Ovary (tissue), 9 donors: ENCODE data around the gene TM7SF2. TPM values are rescaled to one million over a fixed set of nuclear protein-coding genes. Genes with fewer than 3 reads are reported as not detected.

Experiments
- DNase-seq, 5 donors: peaks; one replicate each; pipeline ENCODE4 v3.0.0-alpha.2; 2019 to 2020
- H3K27ac ChIP-seq, 2 donors: fragments of 200-600 bp; one replicate each; pipeline versions ENCODE4 v1.5.1 to v1.8.0; 2019 to 2022
- H3K27me3 ChIP-seq: fragments of 200-600 bp; one replicate; pipeline ENCODE4 v1.8.0; 2022
- H3K36me3 ChIP-seq: fragments of 200-600 bp; sonication (generic); one replicate; pipeline ENCODE4 v1.5.1; 2019
- H3K4me1 ChIP-seq: one replicate; pipeline ENCODE4 v1.8.1; 2013; ENCODE audit warnings: mild to moderate bottlenecking, moderate library complexity; ENCODE audit not compliant: insufficient read depth
- H3K4me3 ChIP-seq: fragments of 200-600 bp; sonication (generic); one replicate; pipeline ENCODE4 v1.5.1; 2017
- H3K9me3 ChIP-seq, 2 donors: fragments of 200-600 bp in 1 of 2; sonication (generic) in 1 of 2; one replicate each; pipeline versions ENCODE4 v1.5.1 to v1.8.1; 2013 to 2019; ENCODE audit warnings: mild to moderate bottlenecking in 1 of 2, moderate library complexity in 1 of 2
- EP300 ChIP-seq: sonication (generic); formaldehyde crosslinking; IDR thresholded peaks from one replicate; pipeline ENCODE4 v1.6.1; 2017; ENCODE audit warnings: antibody characterized with exemption
- POLR2A ChIP-seq: fragments of 450-650 bp; IDR thresholded peaks from one replicate; pipeline ENCODE4 v1.6.1; 2017; ENCODE audit warnings: antibody characterized with exemption, mild to moderate bottlenecking, moderate library complexity
- WGBS, 3 donors: extraction: QIAGEN DNeasy Blood & Tissue Kit in 1 of 3; methylation state at CpG; one replicate each; pipeline versions ENCODE4 v1.1.5 to v1.1.7; 2013 to 2017; 5-methylcytosine and 5-hydroxymethylcytosine counted together
- intact Hi-C, 4 donors: fragments of 100-400 bp; cut with DNase I; formaldehyde crosslinking; loops; one replicate each; pipeline versions ENCODE4 v1.11.0 to v1.15.1; 2022 to 2023
- polyA plus RNA-seq, 2 donors: library from polyadenylated mRNA; stranded (reverse); fragments of 200-250 nt in 1 of 2; fragments of 350-450 nt in 1 of 2; fragmentation: Illumina TruSeq in 1 of 2; extraction: RNeasy Lipid Tissue Mini Kit (QIAGEN cat#74804) in 1 of 2; gene quantifications; one replicate each; pipeline ENCODE4 v1.2.3, GENCODE V29; 2013 to 2014
- total RNA-seq, 7 donors: library from RNA; depleted of rRNA in 2 of 7; stranded (reverse); fragments of >200 nt in 2 of 7; fragmentation: NEBNext Ultra II Directional in 3 of 7; extraction: Animal tissue kit (Norgen Biotek cat#: 25700) in 3 of 7; gene quantifications; one replicate each; pipeline versions ENCODE4 v1.1.0 to v1.2.4, GENCODE V29; 2016 to 2023
- TF ChIP-seq, protein P1 (sequence below), 3 donors: fragments of 450-650 bp in 2 of 3; fragments of 200-600 bp in 1 of 3; IDR thresholded peaks; one replicate each; pipeline versions ENCODE4 v1.5.1 to v1.8.0; 2016 to 2022; ENCODE audit warnings: antibody characterized with exemption in 3 of 3, mild to moderate bottlenecking in 1 of 3
- donor health status: DM: no; HTN: no; CAD: no; lungs with moderate emphysema.
- donor health status: DM: no; HTN: no; CAD: no.
- donor health status: Bipolar disorder and iron deficiency.
- donor health status: DM: yes; HTN: yes; CAD: no.
- donor health status: DM: no; HTN: no; CAD: no.
- donor health status: DM: yes; HTN: yes; CAD: no.

Gene TM7SF2
- total and polyA plus RNA-seq, 9 donors, result 30.0 to 170 (median 76.3) TPM

DNA sequence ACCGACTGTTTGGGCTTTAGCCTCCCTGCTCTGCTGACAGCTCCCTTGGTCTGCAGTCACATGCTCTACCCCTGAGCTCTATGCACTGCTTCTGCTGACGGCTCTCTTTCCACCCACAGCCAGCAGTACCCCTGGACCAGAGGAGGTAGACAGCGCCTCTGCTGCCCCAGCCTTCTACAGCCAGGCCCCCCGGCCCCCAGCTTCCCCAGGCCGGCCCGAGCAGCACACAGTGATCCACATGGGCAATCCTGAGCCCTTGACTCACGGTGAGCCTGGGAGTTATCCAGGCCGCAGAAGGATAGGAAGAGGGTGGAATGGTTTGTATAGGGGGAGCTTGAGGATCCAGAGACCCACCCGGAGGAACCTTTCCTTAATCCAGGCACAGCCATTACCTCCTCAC is 24.9 kb upstream of the TM7SF2 start:
- 81 to 90% (median 86%) methylated on average over 9 of the region's 9 CpGs for WGBS, 3 donors
- H3K27me3 ChIP-seq, result no peaks in the 10 kb centered on the region
- H3K27ac ChIP-seq, result no peak overlapping the region
- intact Hi-C loops, result loop anchor here in 1 of 4 donors (5.0 kb wide), 1 partner anchor 75 kb away; the partner anchor contains the start of gene ARL2
- no peak for TF ChIP-seq POLR2A
- no peak for TF ChIP-seq EP300
- TF ChIP-seq, protein P1, sequence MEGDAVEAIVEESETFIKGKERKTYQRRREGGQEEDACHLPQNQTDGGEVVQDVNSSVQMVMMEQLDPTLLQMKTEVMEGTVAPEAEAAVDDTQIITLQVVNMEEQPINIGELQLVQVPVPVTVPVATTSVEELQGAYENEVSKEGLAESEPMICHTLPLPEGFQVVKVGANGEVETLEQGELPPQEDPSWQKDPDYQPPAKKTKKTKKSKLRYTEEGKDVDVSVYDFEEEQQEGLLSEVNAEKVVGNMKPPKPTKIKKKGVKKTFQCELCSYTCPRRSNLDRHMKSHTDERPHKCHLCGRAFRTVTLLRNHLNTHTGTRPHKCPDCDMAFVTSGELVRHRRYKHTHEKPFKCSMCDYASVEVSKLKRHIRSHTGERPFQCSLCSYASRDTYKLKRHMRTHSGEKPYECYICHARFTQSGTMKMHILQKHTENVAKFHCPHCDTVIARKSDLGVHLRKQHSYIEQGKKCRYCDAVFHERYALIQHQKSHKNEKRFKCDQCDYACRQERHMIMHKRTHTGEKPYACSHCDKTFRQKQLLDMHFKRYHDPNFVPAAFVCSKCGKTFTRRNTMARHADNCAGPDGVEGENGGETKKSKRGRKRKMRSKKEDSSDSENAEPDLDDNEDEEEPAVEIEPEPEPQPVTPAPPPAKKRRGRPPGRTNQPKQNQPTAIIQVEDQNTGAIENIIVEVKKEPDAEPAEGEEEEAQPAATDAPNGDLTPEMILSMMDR (IDR thresholded peaks at IDR 0.05), result no peak
- no peaks in the 10 kb centered on the region for H3K36me3 ChIP-seq
- no peaks in the 10 kb centered on the region for H3K9me3 ChIP-seq
- H3K4me3 ChIP-seq, result no peak overlapping the region
- peaks cover 7% of the 10 kb centered on the region for H3K4me1 ChIP-seq
- DNase-seq, result no peak

DNA sequence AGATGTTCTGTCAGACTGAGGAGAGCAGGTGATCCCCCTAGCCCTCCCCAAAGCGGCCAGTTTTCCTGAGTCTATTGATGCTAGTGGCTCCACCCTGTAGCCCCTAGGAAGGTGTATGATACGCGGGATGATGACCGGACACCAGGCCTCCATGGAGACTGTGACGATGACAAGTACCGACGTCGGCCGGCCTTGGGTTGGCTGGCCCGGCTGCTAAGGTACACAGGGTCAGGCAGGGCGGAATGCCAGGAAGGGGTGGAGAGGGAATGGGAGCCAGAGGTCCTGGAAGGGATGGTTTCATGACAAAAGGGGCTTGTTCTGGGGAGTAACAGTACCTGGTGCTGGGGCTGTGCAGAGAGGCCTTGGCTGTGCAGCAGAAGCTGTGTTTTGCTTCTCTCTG is 24.5 kb upstream of the TM7SF2 start:
- H3K27ac ChIP-seq, result no peak overlapping the region
- no peaks in the 10 kb centered on the region for H3K27me3 ChIP-seq
- 71 to 84% (median 81%) methylated on average over 11 of the region's 11 CpGs for WGBS, 3 donors
- peaks cover 7% of the 10 kb centered on the region for H3K4me1 ChIP-seq
- TF ChIP-seq POLR2A, result no peak
- peak in 2 of 5 donors; percentile 43 for DNase-seq
- no peak overlapping the region for H3K4me3 ChIP-seq
- no peaks in the 10 kb centered on the region for H3K9me3 ChIP-seq
- intact Hi-C loops, result loop anchor here in 1 of 4 donors (5.0 kb wide), 1 partner anchor 75 kb away; the partner anchor contains the start of gene ARL2
- H3K36me3 ChIP-seq, result no peaks in the 10 kb centered on the region

DNA sequence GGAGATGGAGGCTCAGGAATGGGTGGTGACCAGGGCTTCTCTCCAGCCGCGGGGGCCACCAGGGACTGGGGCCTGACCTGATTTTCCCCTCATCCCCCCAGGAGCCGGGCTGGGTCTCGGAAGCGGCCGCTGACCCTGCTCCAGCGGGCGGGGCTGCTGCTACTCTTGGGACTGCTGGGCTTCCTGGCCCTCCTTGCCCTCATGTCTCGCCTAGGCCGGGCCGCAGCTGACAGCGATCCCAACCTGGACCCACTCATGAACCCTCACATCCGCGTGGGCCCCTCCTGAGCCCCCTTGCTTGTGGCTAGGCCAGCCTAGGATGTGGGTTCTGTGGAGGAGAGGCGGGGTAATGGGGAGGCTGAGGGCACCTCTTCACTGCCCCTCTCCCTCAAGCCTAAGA is 23.8 kb upstream of the TM7SF2 start:
- Histone ChIP-seq H3K36me3 (no peaks in the 10 kb centered on the region), H3K27me3 (no peaks in the 10 kb centered on the region), H3K9me3 (no peaks in the 10 kb centered on the region), H3K4me3 (no peak overlapping the region), H3K27ac (no peak overlapping the region), H3K4me1 (peaks cover 7% of the 10 kb centered on the region)
- no peak for DNase-seq
- intact Hi-C loops, result loop anchor here in 1 of 4 donors (5.0 kb wide), 1 partner anchor 76 kb away; the partner anchor contains the start of gene ARL2
- 92% methylated on average over 15 of the region's 15 CpGs for WGBS, 3 donors
- TF ChIP-seq, protein P1 (IDR thresholded peaks at IDR 0.05), result no peak

DNA sequence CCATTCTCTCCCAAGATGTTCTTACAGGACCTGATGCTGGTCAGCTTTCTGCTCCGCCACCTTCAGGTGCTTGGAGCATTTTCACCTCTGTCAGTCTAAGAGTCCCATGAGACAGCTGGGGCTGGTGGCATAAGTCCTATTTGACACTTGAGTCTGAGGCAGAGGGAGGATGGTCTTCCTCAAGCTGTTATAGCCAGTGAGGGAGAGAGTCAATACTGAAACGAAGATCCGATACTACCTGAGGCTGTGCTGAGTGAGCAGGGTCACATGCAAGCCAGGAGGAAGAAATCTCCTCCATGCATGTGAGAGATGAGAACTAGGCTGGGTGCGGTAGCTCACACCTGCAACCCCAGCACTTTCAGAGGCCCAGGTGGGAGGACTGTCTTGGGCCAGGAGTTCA is 22.1 kb upstream of the TM7SF2 start:
- no peak for DNase-seq
- no peaks in the 10 kb centered on the region for H3K36me3 ChIP-seq

DNA sequence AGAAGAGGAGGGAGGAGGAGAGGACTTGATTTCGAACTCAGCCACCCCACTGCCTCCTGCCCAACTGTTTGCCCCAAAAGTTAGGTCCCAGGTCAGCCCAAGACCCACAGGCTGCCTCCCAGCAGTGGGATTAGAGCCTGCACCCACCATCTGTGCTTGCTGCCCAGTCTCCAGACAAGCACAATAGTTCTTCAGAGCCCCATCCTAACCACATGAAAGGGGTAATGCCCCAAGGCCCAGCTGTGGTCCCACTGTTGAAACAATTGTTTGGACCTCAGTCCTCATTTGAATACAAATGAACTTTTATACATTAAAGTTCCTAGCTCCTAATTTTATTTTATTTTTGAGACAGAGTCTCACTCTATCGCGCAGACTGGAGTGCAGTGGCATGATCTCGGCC is 21.0 kb upstream of the TM7SF2 start:
- no peak for DNase-seq
- WGBS, 3 donors, result 90 to 93% (median 91%) methylated on average over 4 of the region's 4 CpGs
- Histone ChIP-seq H3K4me1 (no peaks in the 10 kb centered on the region), H3K27me3 (no peaks in the 10 kb centered on the region), H3K9me3 (no peaks in the 10 kb centered on the region), H3K4me3 (no peak overlapping the region), H3K36me3 (no peaks in the 10 kb centered on the region), H3K27ac (no peak overlapping the region)
- TF ChIP-seq POLR2A (no peak), EP300 (no peak)
- TF ChIP-seq, protein P1 (IDR thresholded peaks at IDR 0.05), result no peak
- intact Hi-C loops, result no loop called here

More for the DNA sequence above, 22.1 kb upstream of the TM7SF2 start:
- Histone ChIP-seq H3K9me3 (no peaks in the 10 kb centered on the region), H3K27me3 (no peaks in the 10 kb centered on the region), H3K4me3 (no peak overlapping the region), H3K4me1 (peaks cover 3% of the 10 kb centered on the region), H3K27ac (no peak overlapping the region)
- intact Hi-C loops, result loop anchor here in 1 of 4 donors (5.0 kb wide), 1 partner anchor 77 kb away; the partner anchor contains the start of gene ARL2
- TF ChIP-seq EP300, result no peak
- no peak for TF ChIP-seq POLR2A
- TF ChIP-seq, protein P1 (IDR thresholded peaks at IDR 0.05), result no peak
- WGBS, 3 donors, result 81 to 87% (median 87%) methylated on average over 4 of the region's 4 CpGs
